HG03521 (cell line): ENCODE data around the gene LARP7.
"Not testable (repeated sequence)": the region's sequence is repeated elsewhere in the genome, so short reads cannot be mapped to it uniquely, and the experiment has no call there.

Experiments used
- ATAC-seq: cut with Tn5 transposase; IDR thresholded peaks from one replicate; pipeline ENCODE4 v1.9.1; 2021; ENCODE audit warnings: mild to moderate bottlenecking, moderate library complexity; ENCODE audit not compliant: unreplicated experiment

Gene LARP7

DNA sequence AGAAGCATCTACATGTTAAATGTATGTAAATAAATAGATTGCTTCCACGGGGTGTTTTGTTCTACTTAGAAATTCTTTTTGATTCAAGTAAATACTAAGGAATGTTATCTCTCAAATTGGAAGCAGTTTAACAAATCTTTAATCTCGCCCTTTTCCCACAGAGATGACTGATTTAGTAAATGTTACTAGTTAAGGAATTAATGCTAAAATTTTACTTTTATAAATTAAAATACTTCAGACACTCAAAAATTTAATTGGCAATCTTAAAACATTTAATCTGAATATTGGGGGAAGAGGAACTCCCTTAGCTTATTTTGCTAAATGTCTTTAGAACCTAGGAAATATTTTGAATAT lies 12.1 kb downstream of the LARP7 start:
- no peak for ATAC-seq

DNA sequence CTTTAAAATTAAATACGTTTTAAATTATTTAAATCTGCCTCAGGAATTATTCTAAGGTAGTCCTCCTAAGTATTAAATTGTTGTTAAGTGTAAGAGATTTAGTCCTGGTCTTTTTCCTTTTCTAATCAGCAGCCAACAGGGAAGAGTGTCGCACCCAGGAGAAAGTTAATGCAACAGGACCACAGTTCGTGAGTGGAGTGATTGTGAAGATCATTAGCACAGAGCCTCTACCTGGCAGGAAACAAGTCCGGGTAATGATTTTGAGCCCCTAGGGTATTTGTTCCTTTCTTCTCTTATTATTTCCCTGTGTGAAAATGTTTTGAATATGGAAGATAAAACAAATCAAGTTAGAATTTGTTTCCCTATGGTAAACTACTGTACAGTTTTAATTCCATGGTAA lies 13.4 kb downstream of the LARP7 start:
- ATAC-seq: no peak

DNA sequence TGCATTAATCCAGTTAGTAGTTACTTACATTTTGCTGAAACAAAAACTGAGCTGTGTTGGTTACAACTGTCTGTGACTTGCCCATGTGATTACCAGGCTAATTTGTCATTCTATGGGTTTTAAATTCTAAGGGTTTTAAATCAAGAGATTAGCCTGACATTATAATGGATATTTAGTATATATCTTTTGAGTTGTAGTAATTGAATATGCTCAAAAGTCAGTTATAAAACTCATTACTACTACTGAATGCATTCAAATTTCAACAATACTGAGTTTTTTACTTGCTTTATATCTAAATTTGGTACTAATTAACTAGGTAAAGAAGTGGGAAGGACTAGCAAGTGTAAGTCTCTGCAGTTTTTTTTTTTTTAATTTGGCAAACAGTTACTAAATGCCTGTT lies 14.7 kb downstream of the LARP7 start:
- no peak for ATAC-seq

DNA sequence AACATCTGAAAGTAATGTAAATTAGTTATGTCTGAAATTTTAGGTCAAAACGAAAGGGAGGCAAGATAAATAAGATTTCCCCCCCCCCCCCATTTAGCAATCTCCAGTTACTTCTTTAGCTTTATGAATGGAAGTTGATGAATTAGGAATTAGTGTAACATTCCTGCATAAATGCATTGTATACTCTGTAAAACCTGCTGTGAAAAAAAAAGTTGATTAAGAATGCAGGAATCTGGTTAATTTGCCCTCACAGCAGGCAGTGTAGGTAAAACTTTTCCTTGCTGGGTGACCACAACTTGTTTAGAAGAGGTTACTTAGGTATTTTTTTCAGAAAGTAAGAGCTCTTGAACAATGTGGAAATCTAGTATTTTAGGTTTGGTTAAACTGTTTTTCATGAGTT lies 15.3 kb downstream of the LARP7 start:
- no peak for ATAC-seq

DNA sequence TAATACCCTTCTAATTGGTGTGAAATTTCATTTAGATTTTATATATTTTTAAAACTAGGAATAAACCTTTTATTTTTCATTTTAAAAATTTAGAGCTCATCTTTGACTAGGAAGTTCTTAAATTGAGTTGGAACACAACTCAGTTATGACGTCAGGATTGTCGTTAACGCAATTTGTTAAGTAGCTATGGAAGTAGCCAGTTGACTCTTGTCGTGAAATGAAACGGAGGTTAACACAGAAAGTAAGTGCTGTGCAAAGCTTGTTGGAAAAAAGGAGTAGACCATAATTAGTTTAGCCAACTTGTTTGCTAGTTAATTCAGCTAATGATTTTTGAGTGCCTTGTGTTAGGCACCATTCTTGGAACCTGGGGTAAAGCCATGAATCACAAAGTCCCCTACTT lies 18.3 kb downstream of the LARP7 start:
- ATAC-seq: no peak

DNA sequence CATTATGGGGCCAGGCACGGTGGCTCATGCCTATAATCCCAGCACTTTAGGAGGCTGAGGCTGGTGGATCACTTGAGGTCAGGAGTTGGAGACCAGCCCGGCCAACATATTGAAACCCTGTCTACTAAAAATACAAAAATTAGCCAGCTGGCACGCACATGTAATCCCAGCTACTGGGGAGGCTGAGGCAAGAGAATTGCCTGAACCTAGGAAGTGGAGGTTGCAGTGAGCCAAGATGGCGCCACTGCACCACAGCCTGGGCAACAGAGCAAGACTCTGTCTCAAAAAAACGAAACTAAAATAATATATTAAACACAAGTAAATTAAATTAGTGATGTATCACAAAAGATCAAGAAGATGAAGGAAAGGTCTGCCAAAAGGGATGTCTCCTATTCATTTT lies 19.2 kb downstream of the LARP7 start:
- not testable (repeated sequence) for ATAC-seq

DNA sequence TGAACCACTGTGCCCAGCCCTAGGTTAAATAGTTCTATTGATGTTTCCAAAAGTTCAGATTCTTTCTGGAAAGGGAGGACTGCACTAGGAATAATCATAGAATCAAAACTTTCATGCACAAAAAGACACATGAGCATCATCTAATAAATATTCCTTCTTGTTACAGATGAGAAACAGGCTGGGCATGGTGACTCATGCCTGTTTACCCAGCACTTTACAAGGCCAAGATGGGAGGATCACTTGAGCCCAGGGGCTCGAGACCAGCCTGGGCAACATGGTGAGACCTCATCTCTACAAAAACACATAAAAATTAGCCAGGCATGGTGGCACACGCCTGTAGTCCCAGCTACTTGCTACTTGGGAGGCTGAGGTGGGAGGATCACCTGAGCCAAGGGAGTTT lies 27.7 kb downstream of the LARP7 start:
- no peak for ATAC-seq

DNA sequence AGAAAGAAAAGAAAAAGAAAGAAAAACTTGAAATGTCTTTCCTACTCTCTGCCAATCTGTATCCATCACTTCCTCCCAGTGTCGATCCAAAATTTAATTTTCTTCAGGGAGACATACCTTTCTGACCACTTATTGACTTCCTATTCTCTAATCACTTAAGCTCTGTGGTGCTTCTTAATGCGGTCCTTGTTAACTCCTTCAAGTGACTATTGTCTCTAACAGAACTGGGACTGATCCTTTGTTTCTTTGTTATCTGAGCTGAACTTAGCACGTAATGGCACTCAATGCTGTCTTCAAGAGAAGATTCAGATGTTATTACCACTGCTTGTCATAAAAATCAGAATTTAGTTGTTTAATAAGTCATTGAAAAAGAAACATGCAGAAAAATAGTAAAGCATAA lies 31.2 kb downstream of the LARP7 start:
- ATAC-seq: no peak

DNA sequence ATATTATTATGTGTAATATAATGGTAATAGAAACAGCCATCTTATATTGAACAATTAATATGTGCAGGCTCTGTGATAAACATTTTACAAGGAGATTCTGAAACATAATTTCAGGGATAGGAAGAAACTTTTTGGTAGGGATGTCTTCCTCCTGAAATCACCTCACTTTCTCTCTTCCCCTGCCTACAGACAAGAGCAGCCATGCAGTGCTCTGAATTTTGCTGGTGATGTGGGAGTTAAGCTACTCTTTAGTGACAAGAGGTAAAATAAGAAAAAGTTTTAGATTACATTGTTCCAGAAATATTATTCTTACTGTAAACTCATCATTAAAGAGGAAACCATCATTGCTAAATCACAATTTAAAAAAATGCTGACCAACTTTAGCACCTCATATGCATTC lies 36.1 kb downstream of the LARP7 start:
- no peak for ATAC-seq

DNA sequence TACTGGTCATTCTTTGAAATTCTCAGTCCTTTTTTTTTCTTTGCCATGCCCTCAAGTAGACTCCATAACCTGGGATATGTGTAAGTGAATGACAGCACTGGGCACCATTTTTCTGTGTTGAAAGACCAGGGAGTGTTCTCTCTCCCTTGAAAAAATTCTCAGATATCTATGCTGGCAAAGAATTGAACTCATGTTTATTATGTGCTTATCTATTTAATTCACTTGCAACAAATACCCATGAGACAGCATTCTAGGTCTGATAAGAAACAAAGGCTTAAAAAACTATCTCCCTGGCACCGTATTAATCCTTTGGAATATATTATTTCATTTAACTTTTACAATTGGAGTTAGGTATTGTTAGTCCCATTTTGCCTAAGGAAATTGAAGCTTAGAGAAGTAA lies 36.7 kb downstream of the LARP7 start:
- no peak for ATAC-seq

DNA sequence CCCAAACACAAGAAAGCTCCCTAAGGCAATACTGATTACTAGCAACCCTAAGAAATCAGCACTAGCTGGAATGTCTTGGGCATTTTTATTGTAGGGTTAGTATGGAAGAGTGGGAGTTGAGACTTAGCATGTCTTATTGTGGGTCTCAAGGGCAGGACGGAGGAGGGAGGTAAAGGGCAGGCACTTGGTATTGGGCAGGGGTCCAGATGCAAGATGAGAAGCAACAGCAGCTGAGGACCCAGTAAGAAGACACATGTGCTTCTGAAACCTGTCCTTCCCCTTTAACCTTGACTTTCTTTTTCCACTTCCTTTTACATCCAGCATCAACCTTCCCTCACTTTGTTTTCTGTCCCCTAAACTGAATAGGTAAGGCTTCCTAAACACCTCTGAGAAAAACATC lies 37.4 kb downstream of the LARP7 start:
- ATAC-seq: no peak

DNA sequence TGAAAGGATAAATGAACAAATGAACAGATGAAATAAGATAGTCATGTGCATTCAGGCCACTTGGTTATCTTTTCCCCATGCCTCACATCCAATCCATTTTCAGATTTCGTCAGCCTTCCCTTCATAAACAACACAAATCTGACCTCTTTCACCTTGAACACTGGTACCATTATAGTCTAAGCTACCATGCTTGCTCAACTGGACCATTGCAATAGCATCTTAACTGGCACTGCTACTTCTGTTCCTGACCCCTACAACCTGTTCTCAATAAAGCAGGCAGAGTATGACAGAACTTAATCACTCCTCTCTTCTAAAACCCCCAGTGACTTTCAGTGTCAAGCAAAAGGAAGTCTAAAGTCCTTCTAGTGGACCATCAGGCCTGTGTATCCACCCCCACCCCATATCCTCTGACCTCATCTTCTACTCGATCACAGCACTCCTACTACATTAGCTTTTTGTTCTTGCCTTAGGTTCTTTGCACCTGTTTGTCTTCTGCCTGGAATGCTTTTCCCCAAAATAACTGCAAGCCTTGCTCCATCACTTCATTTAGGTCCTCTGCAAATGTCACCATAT lies 40.7 kb downstream of the LARP7 start:
- no peak for ATAC-seq

DNA sequence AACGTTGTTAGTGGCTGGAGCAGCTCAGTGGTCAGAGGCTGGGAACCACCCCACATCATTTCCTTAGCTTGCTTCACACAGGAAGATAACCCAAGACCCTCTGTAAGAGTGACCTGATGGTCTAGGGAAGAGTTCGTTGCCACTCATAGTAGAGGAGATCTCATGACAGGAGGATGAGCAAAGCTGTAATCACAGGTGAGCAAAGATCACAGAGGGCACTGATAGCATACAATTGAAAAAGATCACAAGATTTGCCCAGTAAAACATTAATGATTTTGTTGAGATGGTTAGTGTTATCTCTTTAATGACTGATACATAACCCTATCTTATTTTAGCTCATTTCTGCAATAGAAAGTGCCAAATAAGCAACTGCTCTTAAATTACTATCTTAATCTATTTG lies 44.1 kb downstream of the LARP7 start:
- ATAC-seq: no peak

DNA sequence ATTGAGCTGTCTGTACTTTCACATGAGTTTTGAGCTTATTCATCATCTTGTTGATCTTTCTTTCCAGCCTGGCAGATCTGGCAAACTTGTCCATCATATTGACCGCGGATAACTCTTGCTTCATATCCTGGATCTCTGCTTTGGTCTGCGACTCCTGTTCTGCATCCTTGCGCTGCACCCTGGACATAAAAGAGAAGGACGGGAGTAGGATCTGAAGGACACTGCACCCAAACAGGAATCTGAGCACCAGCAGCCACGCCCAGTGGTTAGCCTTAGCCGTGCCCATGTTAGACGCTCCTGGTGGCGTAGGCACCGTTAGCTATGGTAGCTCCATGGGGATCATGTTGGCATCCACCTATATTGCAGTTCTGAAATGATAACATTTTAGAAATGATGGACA lies 56.6 kb downstream of the LARP7 start:
- no peak for ATAC-seq

DNA sequence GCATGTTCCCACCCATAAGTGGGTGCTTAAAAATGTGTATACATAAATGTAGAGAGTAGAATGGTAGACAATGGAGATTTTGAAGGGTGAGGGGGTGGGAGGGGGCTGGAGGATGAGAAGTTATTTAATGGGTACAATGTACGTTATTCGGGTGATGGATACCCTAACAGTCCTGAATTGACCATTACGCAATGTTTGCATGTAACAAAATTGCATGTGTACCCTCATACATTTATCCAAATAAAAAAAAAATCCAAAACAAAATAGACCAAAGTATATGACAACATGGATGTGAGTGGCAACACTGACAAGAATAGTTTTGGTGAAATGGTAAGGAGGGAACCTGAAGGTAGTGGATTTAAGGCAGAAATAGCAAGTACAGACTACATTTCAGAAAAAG lies 63.7 kb downstream of the LARP7 start:
- no peak for ATAC-seq

DNA sequence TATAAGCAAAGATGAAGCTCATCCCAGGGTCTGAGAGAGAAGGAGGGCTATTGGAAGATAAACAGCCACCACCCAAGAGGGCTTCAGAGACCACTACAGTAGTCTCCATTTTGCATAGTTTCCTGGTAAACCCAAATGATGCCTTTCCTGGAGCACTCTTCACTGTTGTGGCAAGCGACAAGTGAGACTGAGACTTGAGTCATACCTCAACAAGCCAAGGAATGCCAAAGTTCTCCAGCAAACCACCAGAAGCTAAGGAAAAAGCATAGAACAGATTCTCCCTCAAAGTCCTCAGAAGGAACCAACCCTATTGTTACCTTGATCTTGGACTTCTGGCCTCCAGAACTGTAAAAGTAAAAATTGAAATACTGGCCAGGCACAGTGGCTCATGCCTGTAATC lies 65.9 kb downstream of the LARP7 start:
- no peak for ATAC-seq

DNA sequence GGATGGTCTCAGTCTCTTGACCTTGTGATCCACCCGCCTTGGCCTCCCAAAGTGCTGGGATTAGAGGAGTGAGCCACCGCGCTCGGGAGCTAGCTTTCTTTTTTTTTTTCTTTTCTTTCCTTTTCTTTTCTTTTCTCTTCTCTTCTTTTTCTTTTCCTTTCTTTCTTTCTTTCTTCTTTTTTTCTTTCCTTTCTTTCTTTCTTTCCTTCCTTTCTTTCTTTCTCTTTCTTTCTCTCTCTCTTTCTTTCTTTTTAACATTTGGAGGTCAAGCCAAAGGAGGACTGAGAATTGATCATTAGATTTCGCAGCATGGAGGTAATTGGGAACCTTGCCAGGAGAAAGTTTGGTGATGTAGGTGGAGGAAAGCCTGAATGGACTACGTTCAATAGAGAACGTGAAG lies 67.4 kb downstream of the LARP7 start:
- ATAC-seq: no peak

DNA sequence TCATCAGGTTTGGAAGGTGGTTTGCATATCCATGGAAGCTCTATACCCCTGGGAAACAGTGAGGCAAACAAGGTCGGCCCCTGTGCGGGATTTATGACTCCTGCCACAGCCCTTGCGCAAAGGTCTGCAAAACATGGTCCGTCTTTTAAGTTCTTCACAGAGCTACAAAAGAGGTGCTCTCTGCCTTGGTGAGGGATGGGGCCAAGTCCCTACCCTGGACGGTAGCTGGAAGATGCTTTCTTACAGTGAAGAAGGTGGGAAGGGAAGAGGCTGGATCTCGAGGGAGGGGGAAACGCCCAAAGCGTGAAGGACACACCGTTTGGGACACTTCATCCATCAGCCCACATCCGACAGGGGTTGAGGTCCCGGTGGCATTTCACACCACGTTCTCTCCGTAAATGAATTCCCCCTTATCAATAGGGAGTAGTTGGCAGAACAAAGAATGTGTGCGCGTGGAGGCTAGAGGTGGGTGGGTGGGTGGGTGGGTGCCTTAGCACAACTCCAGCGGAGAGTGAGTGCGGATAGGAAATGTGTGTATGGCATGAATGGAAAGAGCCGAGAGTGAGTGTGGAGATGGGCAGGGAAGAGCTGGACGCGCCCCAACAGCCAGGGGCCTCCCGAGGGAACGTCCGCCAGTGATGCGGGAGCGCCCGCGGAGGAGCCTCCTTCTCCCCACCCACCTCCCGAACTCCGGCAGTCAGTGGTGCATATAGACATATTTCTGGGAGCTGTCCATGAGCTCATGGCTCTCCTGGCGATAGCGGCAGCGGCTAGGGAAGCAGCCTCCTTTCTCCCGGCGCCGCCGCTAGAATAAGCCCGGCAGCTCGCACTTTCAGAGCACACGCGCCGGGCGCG lies 68.3 kb downstream of the LARP7 start:
- no peak for ATAC-seq

DNA sequence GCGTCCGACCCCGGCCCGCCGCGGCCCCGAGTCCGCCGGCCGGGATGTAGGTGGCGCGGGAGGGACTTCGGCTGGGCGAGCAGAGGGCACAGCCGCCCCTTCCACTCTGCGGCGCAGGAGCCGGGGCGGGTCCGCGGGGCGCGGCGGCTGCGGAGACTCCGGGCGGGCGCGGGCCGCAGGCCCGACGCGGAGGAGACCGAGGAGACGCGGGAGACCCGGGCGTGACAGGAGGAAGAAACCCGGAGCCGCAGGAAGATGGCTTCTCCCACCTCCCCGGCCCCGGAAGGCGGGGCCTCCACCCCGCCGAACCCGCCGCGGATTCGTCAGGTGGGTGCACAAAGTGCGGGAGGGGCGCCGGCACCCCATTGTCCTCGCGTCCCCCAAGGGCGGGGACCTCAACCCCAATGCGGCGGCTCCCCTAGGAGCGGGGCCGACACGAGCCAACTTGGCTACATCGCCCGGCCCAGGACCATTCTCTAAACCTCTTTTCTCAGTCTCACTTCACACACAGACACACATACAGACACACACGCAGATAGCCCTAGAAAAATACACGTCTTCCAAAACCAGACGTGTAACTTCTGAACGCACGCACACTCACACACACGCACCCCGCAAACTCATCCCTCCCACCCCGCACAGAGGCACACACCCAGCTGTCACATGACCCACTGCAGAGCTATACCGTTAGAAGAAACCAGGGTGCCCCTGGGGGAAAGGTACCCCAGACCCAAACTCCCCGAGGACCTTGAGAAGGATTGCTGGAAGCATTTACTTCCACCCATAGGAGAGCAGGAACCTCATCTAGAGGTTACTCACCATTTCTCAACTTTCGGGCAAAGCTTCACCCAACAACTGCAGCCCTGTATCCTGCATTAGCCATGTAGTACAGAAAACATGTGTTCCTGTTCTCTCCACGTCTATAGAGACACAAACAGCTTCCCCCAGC lies 69.2 kb downstream of the LARP7 start:
- ATAC-seq: not testable (repeated sequence)

DNA sequence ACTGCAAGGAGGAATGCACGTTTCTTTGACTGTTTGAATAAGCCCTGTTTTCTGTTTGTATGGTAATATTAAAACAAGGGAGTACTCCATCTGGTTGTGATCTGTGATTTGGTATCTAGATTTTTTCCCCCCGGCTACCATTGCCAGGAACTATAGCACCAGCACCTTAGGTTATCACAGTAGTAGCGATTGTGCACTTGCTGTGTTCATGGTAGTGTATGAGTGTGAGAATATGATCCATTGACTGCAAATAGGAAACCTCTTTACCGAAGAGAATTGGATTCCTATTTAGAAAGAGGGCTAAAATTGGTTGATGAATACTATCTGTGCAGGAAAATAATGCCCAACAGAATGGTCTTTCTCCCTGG lies 69.9 kb downstream of the LARP7 start:
- ATAC-seq: no peak
